Kasumi-1 (cell line): Measurements from ENCODE around the gene EPHA2.
"Not testable (repeated sequence)": the region's sequence is repeated elsewhere in the genome, so short reads cannot be mapped to it uniquely, and the experiment has no call there.

Source experiments
- DNase-seq, 2 experiments: peaks; one replicate each; lab custom pipeline; 2025; lab: John Stamatoyannopoulos, UW

The EPHA2 gene

GRCh38 chr1:16119504-16119903 is 36.4 kb downstream of the EPHA2 start:
- DNase-seq = no peak

- no peak for DNase-seq
Measured at GRCh38 chr1:16118706-16119105, 37.2 kb downstream of the EPHA2 start.

- DNase-seq = no peak
Measured at GRCh38 chr1:16117936-16118335, 37.9 kb downstream of the EPHA2 start.

- DNase-seq = no peak
Measured at GRCh38 chr1:16117369-16117768, 38.5 kb downstream of the EPHA2 start.

GRCh38 chr1:16116625-16117024 is 39.2 kb downstream of the EPHA2 start:
- no peak for DNase-seq

- DNase-seq = no peak
Measured at GRCh38 chr1:16116002-16116401, 39.9 kb downstream of the EPHA2 start.

GRCh38 chr1:16115468-16115983 is 40.3 kb downstream of the EPHA2 start:
- DNase-seq = no peak

- DNase-seq = no peak
Measured at GRCh38 chr1:16114527-16115467, 41.1 kb downstream of the EPHA2 start.

- no peak for DNase-seq
Measured at GRCh38 chr1:16112596-16113555, 43.0 kb downstream of the EPHA2 start.

- no peak for DNase-seq
Measured at GRCh38 chr1:16111771-16112595, 43.9 kb downstream of the EPHA2 start.

GRCh38 chr1:16110884-16111283 is 45.0 kb downstream of the EPHA2 start:
- no peak for DNase-seq

GRCh38 chr1:16110456-16110855 is 45.4 kb downstream of the EPHA2 start:
- DNase-seq = no peak

- DNase-seq = no peak
Measured at GRCh38 chr1:16109571-16109970, 46.3 kb downstream of the EPHA2 start.

GRCh38 chr1:16107039-16107438 is 48.8 kb downstream of the EPHA2 start:
- not testable (repeated sequence) for DNase-seq

- no peak for DNase-seq
Measured at GRCh38 chr1:16101623-16102022, 54.2 kb downstream of the EPHA2 start.

- no peak for DNase-seq
Measured at GRCh38 chr1:16099412-16099811, 56.5 kb downstream of the EPHA2 start.

- no peak for DNase-seq
Measured at GRCh38 chr1:16095447-16095846, 60.4 kb downstream of the EPHA2 start.

GRCh38 chr1:16094453-16095158 is 61.3 kb downstream of the EPHA2 start:
- no peak for DNase-seq

GRCh38 chr1:16093611-16094010 is 62.3 kb downstream of the EPHA2 start:
- no peak for DNase-seq

- DNase-seq = no peak
Measured at GRCh38 chr1:16092923-16093511, 62.9 kb downstream of the EPHA2 start.
